A673 (cell line): Measurements from ENCODE around the gene ADGRA1. TPM values are rescaled to one million over a fixed set of nuclear protein-coding genes. Genes with fewer than 3 reads are reported as not detected.

Experiments used
- BruUV-seq: library from RNA; stranded (reverse); fragments of 400-500 nt; replicated peaks from 2 replicates; lab custom pipeline; 2021; lab: Mats Ljungman, UMichigan
- CTCF ChIA-PET: fragments of 300-600 bp; sonication (Branson Sonifier 250); formaldehyde crosslinking; loops from one replicate; lab custom pipeline; 2022; ENCODE audit warnings: antibody characterized with exemption; lab: Charles Lee
- POLR2A ChIA-PET: fragments of 300-600 bp; sonication (Branson Sonifier 250); formaldehyde crosslinking; loops from one replicate; lab custom pipeline; 2022; ENCODE audit warnings: antibody characterized with exemption; ENCODE audit not compliant: low non-redundant PET; lab: Charles Lee
- DNase-seq: peaks from one replicate; pipeline ENCODE4 v3.0.0-alpha.2; 2015; ENCODE audit warnings: low spot score
- H3K27ac ChIP-seq: fragments of 200-600 bp; sonication (generic); 2 replicates; pipeline ENCODE4 v1.5.1; 2016; ENCODE audit warnings: mixed run types, low read depth, mild to moderate bottlenecking, mixed read lengths, antibody characterized with exemption, low read length; ENCODE audit not compliant: poor library complexity, severe bottlenecking
- H3K27me3 ChIP-seq: fragments of 200-600 bp; sonication (generic); replicated peaks from 2 replicates; pipeline ENCODE4 v1.6.1; 2017; ENCODE audit warnings: mixed run types, low read depth, mild to moderate bottlenecking, mixed read lengths, antibody characterized with exemption, low read length; ENCODE audit not compliant: insufficient read depth, poor library complexity
- H3K36me3 ChIP-seq: fragments of 200-600 bp; sonication (generic); 2 replicates; pipeline ENCODE4 v1.6.1; 2016; ENCODE audit warnings: mixed run types, mild to moderate bottlenecking, mixed read lengths, antibody characterized with exemption, low read length; ENCODE audit not compliant: insufficient read depth, poor library complexity, severe bottlenecking
- H3K4me1 ChIP-seq: fragments of 200-600 bp; sonication (generic); 2 replicates; pipeline ENCODE4 v1.6.1; 2017; ENCODE audit warnings: mixed run types, mild to moderate bottlenecking, mixed read lengths, antibody characterized with exemption, low read length; ENCODE audit not compliant: insufficient read depth, poor library complexity, severe bottlenecking
- H3K4me3 ChIP-seq: fragments of 200-600 bp; sonication (generic); 2 replicates; pipeline ENCODE4 v1.5.1; 2016; ENCODE audit warnings: low read depth, mixed run types, mild to moderate bottlenecking, mixed read lengths, low read length; ENCODE audit not compliant: poor library complexity, severe bottlenecking
- H3K9me3 ChIP-seq: fragments of 200-600 bp; sonication (generic); 2 replicates; pipeline ENCODE4 v1.6.1; 2016; ENCODE audit warnings: mixed run types, low read depth, mild to moderate bottlenecking, mixed read lengths, antibody characterized with exemption, low read length; ENCODE audit not compliant: poor library complexity, severe bottlenecking
- EZH2 ChIP-seq: fragments of 200-600 bp; sonication (generic); IDR thresholded peaks from 2 replicates; pipeline ENCODE4 v1.6.1; 2017; ENCODE audit warnings: borderline replicate concordance, low read depth, mild to moderate bottlenecking, mixed read lengths, antibody characterized with exemption, low read length; ENCODE audit not compliant: poor library complexity, severe bottlenecking
- intact Hi-C: fragments of 100-400 bp; cut with micrococcal nuclease; formaldehyde crosslinking; loops from one replicate; pipeline ENCODE4 v1.10.0; 2022; ENCODE audit not compliant: unreplicated experiment
- total RNA-seq: library from RNA; stranded (reverse); gene quantifications from 2 replicates; pipeline ENCODE4 v1.2.3, GENCODE V29; 2021
- TF ChIP-seq, protein P1 (sequence below): fragments of 300-800, 200-600 bp; sonication (generic); conservative IDR thresholded peaks from 2 replicates; pipeline ENCODE4 v1.5.1; 2017; ENCODE audit warnings: low read depth, mild to moderate bottlenecking, antibody characterized with exemption, low read length, moderate library complexity, mixed read lengths

The ADGRA1 gene
- total RNA-seq, 1 experiment from 2014 or later = 0.82 TPM

DNA sequence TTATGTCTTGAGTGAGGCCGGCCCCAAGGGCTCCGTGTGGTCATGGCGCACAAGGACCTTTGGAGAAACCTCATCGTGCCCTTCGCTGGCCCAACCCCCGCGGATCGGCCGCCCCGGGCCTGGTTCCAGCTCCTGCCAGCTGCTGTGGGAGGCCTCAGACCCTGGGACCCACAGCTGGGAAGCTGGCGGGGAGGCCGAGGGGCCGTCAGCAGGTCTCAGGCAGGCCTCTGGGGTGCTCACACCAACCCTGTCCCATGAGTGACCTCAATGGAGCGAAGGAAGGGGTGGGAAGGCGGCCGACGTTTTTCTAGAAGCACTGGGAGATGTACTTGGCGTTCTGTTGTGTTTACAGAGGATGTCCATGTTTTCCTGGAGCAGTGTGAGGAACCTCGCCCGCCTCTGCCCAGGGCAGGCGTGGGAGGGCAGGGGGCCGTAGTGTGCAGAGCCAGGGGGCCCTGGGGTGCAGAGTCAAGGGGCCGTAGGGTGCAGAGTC, 18.6 kb upstream of the ADGRA1 start:
- intact Hi-C loops = no loop called here
- Histone ChIP-seq H3K27me3 (peaks cover 25% of the 10 kb centered on the region), H3K27ac (no peak overlapping the region), H3K36me3 (no peaks in the 10 kb centered on the region), H3K4me3 (no peak overlapping the region), H3K4me1 (no peaks in the 10 kb centered on the region), H3K9me3 (no peaks in the 10 kb centered on the region)
- no TSS peak for BruUV-seq
- DNase-seq = no peak
- CTCF ChIA-PET = no interaction called here
- POLR2A ChIA-PET = no interaction called here
- TF ChIP-seq EZH2 = no peak
- TF ChIP-seq, protein P1, sequence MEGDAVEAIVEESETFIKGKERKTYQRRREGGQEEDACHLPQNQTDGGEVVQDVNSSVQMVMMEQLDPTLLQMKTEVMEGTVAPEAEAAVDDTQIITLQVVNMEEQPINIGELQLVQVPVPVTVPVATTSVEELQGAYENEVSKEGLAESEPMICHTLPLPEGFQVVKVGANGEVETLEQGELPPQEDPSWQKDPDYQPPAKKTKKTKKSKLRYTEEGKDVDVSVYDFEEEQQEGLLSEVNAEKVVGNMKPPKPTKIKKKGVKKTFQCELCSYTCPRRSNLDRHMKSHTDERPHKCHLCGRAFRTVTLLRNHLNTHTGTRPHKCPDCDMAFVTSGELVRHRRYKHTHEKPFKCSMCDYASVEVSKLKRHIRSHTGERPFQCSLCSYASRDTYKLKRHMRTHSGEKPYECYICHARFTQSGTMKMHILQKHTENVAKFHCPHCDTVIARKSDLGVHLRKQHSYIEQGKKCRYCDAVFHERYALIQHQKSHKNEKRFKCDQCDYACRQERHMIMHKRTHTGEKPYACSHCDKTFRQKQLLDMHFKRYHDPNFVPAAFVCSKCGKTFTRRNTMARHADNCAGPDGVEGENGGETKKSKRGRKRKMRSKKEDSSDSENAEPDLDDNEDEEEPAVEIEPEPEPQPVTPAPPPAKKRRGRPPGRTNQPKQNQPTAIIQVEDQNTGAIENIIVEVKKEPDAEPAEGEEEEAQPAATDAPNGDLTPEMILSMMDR = no peak

DNA sequence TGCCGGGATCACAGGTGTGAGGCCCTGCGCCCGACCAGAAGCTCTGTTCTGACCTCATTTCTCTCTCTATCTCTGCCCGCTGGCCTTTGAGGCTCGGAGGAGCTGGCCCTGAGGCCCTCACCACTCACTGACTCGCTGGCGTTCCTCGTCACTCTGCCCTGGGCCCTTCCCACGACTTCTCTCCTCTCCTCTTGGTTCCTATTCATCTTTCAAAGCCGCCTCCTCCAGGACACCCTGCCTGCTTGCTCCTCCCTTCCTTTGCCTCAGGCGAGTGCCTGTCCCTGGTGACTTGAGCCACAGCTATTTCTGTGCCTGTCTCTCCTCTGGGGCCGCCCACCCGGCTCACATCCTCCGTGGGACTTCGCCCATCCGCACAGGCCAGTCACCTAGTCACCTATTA, 17.3 kb upstream of the ADGRA1 start:
- POLR2A ChIA-PET = no interaction called here
- BruUV-seq = no TSS peak

DNA sequence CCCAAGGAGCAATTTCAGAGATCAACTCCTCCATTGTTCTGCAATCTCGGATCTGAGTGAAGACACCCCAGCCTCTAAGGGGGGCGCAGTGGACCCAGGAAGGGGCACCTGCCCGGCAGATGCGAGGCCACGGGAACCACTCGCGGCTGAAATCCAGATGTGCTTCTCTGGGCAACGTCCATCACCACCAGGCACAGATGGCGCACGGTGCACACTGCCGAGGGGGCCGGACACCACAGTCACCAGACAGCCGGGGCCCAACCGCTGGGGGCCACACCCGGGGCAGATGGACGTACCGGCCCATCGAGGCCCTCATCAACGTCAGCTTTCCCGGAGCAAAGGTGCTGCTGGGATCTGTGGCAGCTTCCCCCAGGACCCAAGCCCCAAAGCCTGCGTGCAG, 16.9 kb upstream of the ADGRA1 start:
- peaks cover 25% of the 10 kb centered on the region for H3K27me3 ChIP-seq
- no peak for DNase-seq
- POLR2A ChIA-PET = no interaction called here
- H3K4me3 ChIP-seq = no peak overlapping the region
- H3K9me3 ChIP-seq = no peaks in the 10 kb centered on the region
- CTCF ChIA-PET = no interaction called here
- intact Hi-C loops = no loop called here
- no TSS peak for BruUV-seq
- H3K36me3 ChIP-seq = no peaks in the 10 kb centered on the region
- no peaks in the 10 kb centered on the region for H3K4me1 ChIP-seq
- H3K27ac ChIP-seq = no peak overlapping the region
- TF ChIP-seq EZH2 = no peak
- TF ChIP-seq, protein P1 = no peak

More for the DNA sequence above, 17.3 kb upstream of the ADGRA1 start:
- H3K27ac ChIP-seq = no peak overlapping the region
- no peaks in the 10 kb centered on the region for H3K9me3 ChIP-seq
- no peak overlapping the region for H3K4me3 ChIP-seq
- H3K36me3 ChIP-seq = no peaks in the 10 kb centered on the region
- DNase-seq = no peak
- H3K4me1 ChIP-seq = no peaks in the 10 kb centered on the region
- H3K27me3 ChIP-seq = peaks cover 25% of the 10 kb centered on the region
- no peak for TF ChIP-seq EZH2
- TF ChIP-seq, protein P1 = no peak
- CTCF ChIA-PET = no interaction called here
- intact Hi-C loops = no loop called here
